ENCODE results near the gene ELP4. TPM values are rescaled to one million over a fixed set of nuclear protein-coding genes. Genes with fewer than 3 reads are reported as not detected.

Gene ELP4
- total RNA-seq, 1 donor from 2014 or later = 21.7 TPM

GRCh38 chr11:31747581-31747980 lies 238.0 kb downstream of the ELP4 start:
- Mint-ChIP-seq H3K9me3 (no peaks in the 10 kb centered on the region), H3K36me3 (no peaks in the 10 kb centered on the region), H3K27me3 (no peaks in the 10 kb centered on the region)

GRCh38 chr11:31757260-31757835 lies 247.8 kb downstream of the ELP4 start:
- no peaks in the 10 kb centered on the region for H3K4me1 Mint-ChIP-seq (ENCODE audit: unreplicated experiment)
- no peaks in the 10 kb centered on the region for H3K27me3 Mint-ChIP-seq
- TF ChIP-seq, protein P1, sequence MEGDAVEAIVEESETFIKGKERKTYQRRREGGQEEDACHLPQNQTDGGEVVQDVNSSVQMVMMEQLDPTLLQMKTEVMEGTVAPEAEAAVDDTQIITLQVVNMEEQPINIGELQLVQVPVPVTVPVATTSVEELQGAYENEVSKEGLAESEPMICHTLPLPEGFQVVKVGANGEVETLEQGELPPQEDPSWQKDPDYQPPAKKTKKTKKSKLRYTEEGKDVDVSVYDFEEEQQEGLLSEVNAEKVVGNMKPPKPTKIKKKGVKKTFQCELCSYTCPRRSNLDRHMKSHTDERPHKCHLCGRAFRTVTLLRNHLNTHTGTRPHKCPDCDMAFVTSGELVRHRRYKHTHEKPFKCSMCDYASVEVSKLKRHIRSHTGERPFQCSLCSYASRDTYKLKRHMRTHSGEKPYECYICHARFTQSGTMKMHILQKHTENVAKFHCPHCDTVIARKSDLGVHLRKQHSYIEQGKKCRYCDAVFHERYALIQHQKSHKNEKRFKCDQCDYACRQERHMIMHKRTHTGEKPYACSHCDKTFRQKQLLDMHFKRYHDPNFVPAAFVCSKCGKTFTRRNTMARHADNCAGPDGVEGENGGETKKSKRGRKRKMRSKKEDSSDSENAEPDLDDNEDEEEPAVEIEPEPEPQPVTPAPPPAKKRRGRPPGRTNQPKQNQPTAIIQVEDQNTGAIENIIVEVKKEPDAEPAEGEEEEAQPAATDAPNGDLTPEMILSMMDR (conservative IDR thresholded peaks at IDR 0.05) = no peak
- H3K9me3 Mint-ChIP-seq = no peaks in the 10 kb centered on the region
- DNase-seq (ENCODE audit: extremely low spot score, unreplicated experiment) = no peak
- no peak overlapping the region for H3K4me3 Mint-ChIP-seq
- H3K36me3 Mint-ChIP-seq = no peaks in the 10 kb centered on the region
- no peak overlapping the region for H3K27ac Mint-ChIP-seq

More at GRCh38 chr11:31747581-31747980, 238.0 kb downstream of the ELP4 start:
- TF ChIP-seq, protein P1 (conservative IDR thresholded peaks at IDR 0.05) = no peak
- Mint-ChIP-seq H3K4me3 (no peak overlapping the region), H3K27ac (no peak overlapping the region), H3K4me1 (ENCODE audit: unreplicated experiment) (no peaks in the 10 kb centered on the region)
- DNase-seq (ENCODE audit: extremely low spot score, unreplicated experiment) = no peak

DNA sequence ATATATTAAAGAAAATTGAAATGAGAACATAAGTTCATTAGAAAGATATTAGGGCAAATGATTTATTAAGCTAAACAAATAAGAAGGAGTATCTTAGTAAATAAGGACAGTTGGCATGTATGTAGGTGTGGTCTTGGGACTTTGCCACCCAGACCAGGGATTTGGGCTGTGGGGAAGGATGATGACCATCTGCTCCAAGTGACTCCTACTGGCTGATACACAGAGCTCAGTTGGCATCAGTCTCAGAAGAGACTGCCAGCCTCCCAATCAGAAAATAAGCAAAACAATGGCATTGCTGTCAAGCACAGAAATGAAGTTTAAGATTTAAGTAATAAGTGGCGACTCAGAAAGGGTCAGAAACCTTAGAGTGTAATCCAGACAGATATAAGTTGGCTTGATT lies 252.1 kb downstream of the ELP4 start:
- Mint-ChIP-seq H3K27ac (no peak overlapping the region), H3K4me1 (ENCODE audit: unreplicated experiment) (peaks cover 3% of the 10 kb centered on the region), H3K27me3 (no peaks in the 10 kb centered on the region), H3K9me3 (no peaks in the 10 kb centered on the region), H3K36me3 (no peaks in the 10 kb centered on the region), H3K4me3 (no peak overlapping the region)
- no peak for DNase-seq (ENCODE audit: extremely low spot score, unreplicated experiment)
- TF ChIP-seq, protein P1 (conservative IDR thresholded peaks at IDR 0.05) = no peak

GRCh38 chr11:31763296-31763695 lies 253.7 kb downstream of the ELP4 start:
- Mint-ChIP-seq H3K27ac (no peak overlapping the region), H3K27me3 (no peaks in the 10 kb centered on the region), H3K36me3 (no peaks in the 10 kb centered on the region), H3K9me3 (no peaks in the 10 kb centered on the region), H3K4me3 (no peak overlapping the region), H3K4me1 (ENCODE audit: unreplicated experiment) (peaks cover 3% of the 10 kb centered on the region)
- no peak for DNase-seq (ENCODE audit: extremely low spot score, unreplicated experiment)
- TF ChIP-seq, protein P1 (conservative IDR thresholded peaks at IDR 0.05) = no peak

- H3K36me3 Mint-ChIP-seq = no peaks in the 10 kb centered on the region
- no peaks in the 10 kb centered on the region for H3K27me3 Mint-ChIP-seq
- DNase-seq (ENCODE audit: extremely low spot score, unreplicated experiment) = no peak
- no peaks in the 10 kb centered on the region for H3K9me3 Mint-ChIP-seq
- peaks cover 3% of the 10 kb centered on the region for H3K4me1 Mint-ChIP-seq (ENCODE audit: unreplicated experiment)
- H3K27ac Mint-ChIP-seq = no peak overlapping the region
- TF ChIP-seq, protein P1 (conservative IDR thresholded peaks at IDR 0.05) = no peak
- H3K4me3 Mint-ChIP-seq = no peak overlapping the region
Measured at GRCh38 chr11:31764261-31764660, 254.7 kb downstream of the ELP4 start.

- no peak overlapping the region for H3K27ac Mint-ChIP-seq
- H3K36me3 Mint-ChIP-seq = no peaks in the 10 kb centered on the region
- H3K4me1 Mint-ChIP-seq (ENCODE audit: unreplicated experiment) = peaks cover 3% of the 10 kb centered on the region
- no peak for DNase-seq (ENCODE audit: extremely low spot score, unreplicated experiment)
- TF ChIP-seq, protein P1 (conservative IDR thresholded peaks at IDR 0.05) = no peak
- H3K4me3 Mint-ChIP-seq = no peak overlapping the region
- no peaks in the 10 kb centered on the region for H3K9me3 Mint-ChIP-seq
- no peaks in the 10 kb centered on the region for H3K27me3 Mint-ChIP-seq
Measured at GRCh38 chr11:31764766-31765165, 255.2 kb downstream of the ELP4 start.

Data from type B pancreatic cell (in vitro differentiated cells).